Measurements from ENCODE around the gene SPOP. TPM values are rescaled to one million over a fixed set of nuclear protein-coding genes. Genes with fewer than 3 reads are reported as not detected.
A peak's percentile ranks its signal among the peaks of the same experiment; 100 is the strongest.

The SPOP gene
- total RNA-seq, 1 donor from 2014 or later = 50.1 TPM

- Mint-ChIP-seq H3K36me3 (ENCODE audit: low read depth) (no peaks in the 10 kb centered on the region), H3K4me3 (ENCODE audit: low read depth) (no peak overlapping the region), H3K9me3 (no peaks in the 10 kb centered on the region), H3K4me1 (ENCODE audit: low read depth) (peaks cover 3% of the 10 kb centered on the region), H3K27me3 (ENCODE audit: low read depth) (peaks cover 13% of the 10 kb centered on the region), H3K27ac (no peak overlapping the region)
- DNase-seq (ENCODE audit: low spot score) = no peak
- intact Hi-C loops (cut with micrococcal nuclease) = no loop called here
Measured at GRCh38 chr17:49582055-49582722, 95.7 kb downstream of the SPOP start.

DNA sequence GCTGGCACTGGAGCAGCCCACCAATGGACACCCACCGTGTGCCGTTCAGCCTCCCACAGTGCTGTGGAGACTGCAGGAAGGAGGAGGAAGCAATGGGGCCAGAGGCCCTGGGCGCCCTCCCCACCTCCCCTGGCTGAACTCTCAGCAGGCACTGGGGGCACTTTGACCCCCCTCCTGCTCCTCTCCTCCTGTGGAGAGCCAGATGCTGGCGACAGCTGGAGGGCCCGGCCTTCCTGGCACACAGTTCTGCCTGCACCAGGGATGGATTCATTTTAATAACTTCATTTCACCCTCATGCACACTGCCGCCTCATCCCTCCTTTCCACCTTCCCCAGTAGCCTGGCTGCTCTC lies 96.3 kb downstream of the SPOP start:
- H3K27ac Mint-ChIP-seq = no peak overlapping the region
- peaks cover 3% of the 10 kb centered on the region for H3K4me1 Mint-ChIP-seq (ENCODE audit: low read depth)
- H3K27me3 Mint-ChIP-seq (ENCODE audit: low read depth) = peaks cover 18% of the 10 kb centered on the region
- intact Hi-C loops (cut with micrococcal nuclease) = no loop called here
- no peak overlapping the region for H3K4me3 Mint-ChIP-seq (ENCODE audit: low read depth)
- H3K9me3 Mint-ChIP-seq = no peaks in the 10 kb centered on the region
- no peak for DNase-seq (ENCODE audit: low spot score)
- no peaks in the 10 kb centered on the region for H3K36me3 Mint-ChIP-seq (ENCODE audit: low read depth)

- DNase-seq (ENCODE audit: low spot score) = no peak
- no peak overlapping the region for H3K27ac Mint-ChIP-seq
- no peaks in the 10 kb centered on the region for H3K9me3 Mint-ChIP-seq
- intact Hi-C loops (cut with micrococcal nuclease) = no loop called here
- peaks cover 18% of the 10 kb centered on the region for H3K27me3 Mint-ChIP-seq (ENCODE audit: low read depth)
- H3K36me3 Mint-ChIP-seq (ENCODE audit: low read depth) = no peaks in the 10 kb centered on the region
- H3K4me1 Mint-ChIP-seq (ENCODE audit: low read depth) = peaks cover 3% of the 10 kb centered on the region
- no peak overlapping the region for H3K4me3 Mint-ChIP-seq (ENCODE audit: low read depth)
Measured at GRCh38 chr17:49580981-49581647, 96.8 kb downstream of the SPOP start.

GRCh38 chr17:49580055-49580721 lies 97.7 kb downstream of the SPOP start:
- intact Hi-C loops (cut with micrococcal nuclease) = no loop called here
- Mint-ChIP-seq H3K4me3 (ENCODE audit: low read depth) (no peak overlapping the region), H3K9me3 (no peaks in the 10 kb centered on the region), H3K27me3 (ENCODE audit: low read depth) (peaks cover 20% of the 10 kb centered on the region), H3K4me1 (ENCODE audit: low read depth) (peaks cover 3% of the 10 kb centered on the region), H3K27ac (no peak overlapping the region), H3K36me3 (ENCODE audit: low read depth) (no peaks in the 10 kb centered on the region)
- DNase-seq (ENCODE audit: low spot score) = no peak

DNA sequence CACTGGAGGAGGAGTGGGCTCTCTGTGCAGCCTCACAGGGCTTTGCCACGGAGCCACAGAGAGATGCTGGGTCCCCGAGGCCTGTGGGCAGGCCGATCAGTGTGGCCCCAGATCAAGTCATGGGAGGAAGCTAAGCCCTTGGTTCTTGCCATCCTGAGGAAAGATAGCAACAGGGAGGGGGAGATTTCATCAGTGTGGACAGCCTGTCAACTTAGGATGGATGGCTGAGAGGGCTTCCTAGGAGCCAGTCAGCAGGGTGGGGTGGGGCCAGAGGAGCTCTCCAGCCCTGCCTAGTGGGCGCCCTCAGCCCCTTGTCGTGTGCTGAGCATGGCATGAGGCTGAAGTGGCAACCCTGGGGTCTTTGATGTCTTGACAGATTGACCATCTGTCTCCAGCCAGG lies 98.4 kb downstream of the SPOP start:
- intact Hi-C loops (cut with micrococcal nuclease) = loop anchor here (10.0 kb wide), 1 partner anchor 65 kb away; no protein-coding TSS in a partner anchor
- H3K36me3 Mint-ChIP-seq (ENCODE audit: low read depth) = no peaks in the 10 kb centered on the region
- H3K4me1 Mint-ChIP-seq (ENCODE audit: low read depth) = peaks cover 3% of the 10 kb centered on the region
- no peak overlapping the region for H3K4me3 Mint-ChIP-seq (ENCODE audit: low read depth)
- no peaks in the 10 kb centered on the region for H3K9me3 Mint-ChIP-seq
- H3K27me3 Mint-ChIP-seq (ENCODE audit: low read depth) = peaks cover 23% of the 10 kb centered on the region
- no peak overlapping the region for H3K27ac Mint-ChIP-seq
- DNase-seq (ENCODE audit: low spot score) = no peak

DNA sequence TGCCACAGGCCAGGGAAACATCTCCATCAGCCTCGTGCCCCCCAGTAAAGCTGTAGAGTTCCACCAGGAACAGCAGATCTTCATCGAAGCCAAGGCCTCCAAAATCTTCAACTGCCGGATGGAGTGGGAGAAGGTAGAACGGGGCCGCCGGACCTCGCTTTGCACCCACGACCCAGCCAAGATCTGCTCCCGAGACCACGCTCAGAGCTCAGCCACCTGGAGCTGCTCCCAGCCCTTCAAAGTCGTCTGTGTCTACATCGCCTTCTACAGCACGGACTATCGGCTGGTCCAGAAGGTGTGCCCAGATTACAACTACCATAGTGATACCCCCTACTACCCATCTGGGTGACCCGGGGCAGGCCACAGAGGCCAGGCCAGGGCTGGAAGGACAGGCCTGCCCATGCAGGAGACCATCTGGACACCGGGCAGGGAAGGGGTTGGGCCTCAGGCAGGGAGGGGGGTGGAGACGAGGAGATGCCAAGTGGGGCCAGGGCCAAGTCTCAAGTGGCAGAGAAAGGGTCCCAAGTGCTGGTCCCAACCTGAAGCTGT lies 98.9 kb downstream of the SPOP start:
- peaks cover 3% of the 10 kb centered on the region for H3K4me1 Mint-ChIP-seq (ENCODE audit: low read depth)
- DNase-seq (ENCODE audit: low spot score) = no peak
- no peak overlapping the region for H3K4me3 Mint-ChIP-seq (ENCODE audit: low read depth)
- no peak overlapping the region for H3K27ac Mint-ChIP-seq
- H3K9me3 Mint-ChIP-seq = no peaks in the 10 kb centered on the region
- H3K36me3 Mint-ChIP-seq (ENCODE audit: low read depth) = no peaks in the 10 kb centered on the region
- intact Hi-C loops (cut with micrococcal nuclease) = loop anchor here (10.0 kb wide), 1 partner anchor 66 kb away; no protein-coding TSS in a partner anchor
- peaks cover 27% of the 10 kb centered on the region for H3K27me3 Mint-ChIP-seq (ENCODE audit: low read depth)

DNA sequence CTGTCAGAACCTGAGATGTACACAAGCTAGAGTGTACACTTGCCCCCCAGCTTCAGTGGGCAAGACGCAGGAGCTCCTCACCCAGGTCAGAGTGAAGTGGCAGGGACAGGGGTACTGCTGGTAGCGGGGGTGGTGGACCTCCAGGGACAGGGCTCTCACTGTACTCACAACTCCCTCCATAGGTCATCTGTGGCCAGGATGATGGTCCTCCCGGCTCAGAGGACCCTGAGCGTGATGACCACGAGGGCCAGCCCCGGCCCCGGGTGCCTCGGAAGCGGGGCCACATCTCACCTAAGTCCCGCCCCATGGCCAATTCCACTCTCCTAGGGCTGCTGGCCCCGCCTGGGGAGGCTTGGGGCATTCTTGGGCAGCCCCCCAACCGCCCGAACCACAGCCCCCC lies 99.5 kb downstream of the SPOP start:
- Mint-ChIP-seq H3K9me3 (no peaks in the 10 kb centered on the region), H3K27me3 (ENCODE audit: low read depth) (peaks cover 34% of the 10 kb centered on the region), H3K4me3 (ENCODE audit: low read depth) (no peak overlapping the region), H3K27ac (no peak overlapping the region), H3K4me1 (ENCODE audit: low read depth) (peaks cover 3% of the 10 kb centered on the region), H3K36me3 (ENCODE audit: low read depth) (no peaks in the 10 kb centered on the region)
- intact Hi-C loops (cut with micrococcal nuclease) = loop anchor here (10.0 kb wide), 1 partner anchor 66 kb away; no protein-coding TSS in a partner anchor
- no peak for DNase-seq (ENCODE audit: low spot score)

- DNase-seq (ENCODE audit: low spot score) = no peak
- intact Hi-C loops (cut with micrococcal nuclease) = loop anchor here (10.0 kb wide), 1 partner anchor 67 kb away; no protein-coding TSS in a partner anchor
- peaks cover 38% of the 10 kb centered on the region for H3K27me3 Mint-ChIP-seq (ENCODE audit: low read depth)
- H3K4me1 Mint-ChIP-seq (ENCODE audit: low read depth) = peaks cover 3% of the 10 kb centered on the region
- H3K27ac Mint-ChIP-seq = no peak overlapping the region
- no peaks in the 10 kb centered on the region for H3K9me3 Mint-ChIP-seq
- no peak overlapping the region for H3K4me3 Mint-ChIP-seq (ENCODE audit: low read depth)
- no peaks in the 10 kb centered on the region for H3K36me3 Mint-ChIP-seq (ENCODE audit: low read depth)
Measured at GRCh38 chr17:49577963-49578362, 99.9 kb downstream of the SPOP start.

DNA sequence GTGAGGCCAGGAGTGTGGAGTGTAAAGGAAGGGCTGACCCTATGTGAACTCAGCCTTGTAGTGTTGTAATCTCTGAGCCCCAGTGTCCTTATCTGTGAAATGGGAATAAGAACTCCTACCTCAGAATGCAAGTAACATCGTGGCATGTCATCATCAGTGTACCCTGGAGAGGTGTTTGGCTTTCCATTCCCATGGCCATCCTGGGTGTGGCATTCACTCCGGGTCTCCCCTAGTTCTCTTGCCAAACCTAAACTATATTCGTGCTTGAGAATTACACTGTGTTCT lies 100.3 kb downstream of the SPOP start:
- peaks cover 3% of the 10 kb centered on the region for H3K4me1 Mint-ChIP-seq (ENCODE audit: low read depth)
- H3K27me3 Mint-ChIP-seq (ENCODE audit: low read depth) = peaks cover 42% of the 10 kb centered on the region
- no peak overlapping the region for H3K4me3 Mint-ChIP-seq (ENCODE audit: low read depth)
- DNase-seq (ENCODE audit: low spot score) = no peak
- H3K9me3 Mint-ChIP-seq = no peaks in the 10 kb centered on the region
- intact Hi-C loops (cut with micrococcal nuclease) = loop anchor here (10.0 kb wide), 1 partner anchor 67 kb away; no protein-coding TSS in a partner anchor
- H3K36me3 Mint-ChIP-seq (ENCODE audit: low read depth) = no peaks in the 10 kb centered on the region
- H3K27ac Mint-ChIP-seq = no peak overlapping the region

DNA sequence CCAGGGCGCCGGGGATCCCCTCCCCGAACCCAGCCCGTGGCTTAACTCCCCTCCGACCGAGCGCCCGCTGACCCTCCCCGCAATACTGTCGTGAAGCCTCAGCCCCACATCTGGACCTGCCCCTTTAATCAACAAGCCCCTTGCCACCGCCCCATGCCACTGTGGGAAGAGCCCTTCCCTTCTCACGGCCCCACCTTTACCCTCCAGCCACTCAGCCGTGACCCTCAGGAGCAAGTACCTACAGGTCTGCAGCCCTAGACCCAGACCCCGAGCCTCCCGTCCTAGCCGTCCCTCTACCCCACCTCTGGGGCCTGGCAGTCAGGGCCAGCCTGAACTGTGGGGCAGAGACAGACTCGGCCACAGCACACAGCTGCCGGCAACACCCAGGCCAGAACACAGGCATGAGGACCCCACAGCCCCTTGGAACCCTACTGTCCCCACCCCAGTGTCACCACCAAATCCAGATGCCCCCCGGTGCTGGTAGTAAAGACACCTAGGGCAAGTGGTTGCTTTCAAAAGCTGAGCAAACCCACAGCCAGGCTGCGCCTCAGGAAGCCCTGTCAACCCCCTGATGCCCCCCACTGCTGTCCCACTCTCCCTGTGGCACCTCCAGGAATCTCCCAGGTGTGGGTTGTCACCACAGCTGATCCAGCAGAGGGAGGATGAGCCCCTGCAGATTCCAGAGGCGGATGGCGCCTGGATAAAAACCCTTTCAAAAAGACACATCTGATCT lies 100.8 kb downstream of the SPOP start:
- Mint-ChIP-seq H3K36me3 (ENCODE audit: low read depth) (no peaks in the 10 kb centered on the region), H3K4me3 (ENCODE audit: low read depth) (peak overlapping the region; percentile 49), H3K4me1 (ENCODE audit: low read depth) (peaks cover 4% of the 10 kb centered on the region), H3K27ac (no peak overlapping the region), H3K27me3 (ENCODE audit: low read depth) (peaks cover 44% of the 10 kb centered on the region), H3K9me3 (no peaks in the 10 kb centered on the region)
- intact Hi-C loops (cut with micrococcal nuclease) = loop anchor here (10.0 kb wide), 1 partner anchor 68 kb away; no protein-coding TSS in a partner anchor
- no peak for DNase-seq (ENCODE audit: low spot score)

GRCh38 chr17:49576088-49576916 lies 101.6 kb downstream of the SPOP start:
- intact Hi-C loops (cut with micrococcal nuclease) = loop anchor here (10.0 kb wide), 1 partner anchor 68 kb away; no protein-coding TSS in a partner anchor
- DNase-seq (ENCODE audit: low spot score) = no peak
- peaks cover 52% of the 10 kb centered on the region for H3K27me3 Mint-ChIP-seq (ENCODE audit: low read depth)
- peak overlapping the region; percentile 63 for H3K4me3 Mint-ChIP-seq (ENCODE audit: low read depth)
- no peaks in the 10 kb centered on the region for H3K36me3 Mint-ChIP-seq (ENCODE audit: low read depth)
- no peak overlapping the region for H3K27ac Mint-ChIP-seq
- peaks cover 12% of the 10 kb centered on the region for H3K4me1 Mint-ChIP-seq (ENCODE audit: low read depth)
- no peaks in the 10 kb centered on the region for H3K9me3 Mint-ChIP-seq

DNA sequence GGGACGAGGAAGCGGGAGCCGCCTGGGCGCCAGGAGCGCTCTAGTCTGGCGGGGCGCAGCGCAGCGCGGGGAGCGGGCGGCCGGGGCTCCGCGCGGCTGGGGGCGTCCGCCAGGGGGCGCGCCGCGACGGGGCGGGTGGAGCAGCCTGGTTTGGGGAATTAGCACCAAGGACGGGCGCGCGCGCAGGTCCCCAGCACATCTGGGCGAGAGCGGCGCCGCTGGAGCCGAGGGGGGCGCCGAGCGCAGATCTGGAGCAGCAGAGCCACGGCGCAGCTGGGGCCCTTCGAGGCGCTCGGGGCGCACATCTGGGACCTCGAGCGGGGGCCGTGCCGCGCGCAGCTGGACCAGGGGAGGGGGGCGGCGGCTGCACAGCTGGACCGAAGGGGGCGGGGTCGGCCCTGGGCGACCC lies 102.2 kb downstream of the SPOP start, which contains the start of gene NXPH3:
NXPH3 (plus strand) TSS at position 193 of the 409 bp plus-strand sequence. CDS start 349 bp downstream, outside the sequence.
- Mint-ChIP-seq H3K36me3 (ENCODE audit: low read depth) (no peaks in the 10 kb centered on the region), H3K4me3 (ENCODE audit: low read depth) (peak within 1 kb of the TSS; percentile 63), H3K27me3 (ENCODE audit: low read depth) (peaks cover 58% of the 10 kb centered on the region), H3K4me1 (ENCODE audit: low read depth) (peaks cover 17% of the 10 kb centered on the region), H3K27ac (no peak within 1 kb of the TSS), H3K9me3 (no peaks in the 10 kb centered on the region)
- intact Hi-C loops (cut with micrococcal nuclease) = loop anchor here (10.0 kb wide), 1 partner anchor 69 kb away; no protein-coding TSS in a partner anchor
- peak; percentile 65 for DNase-seq (ENCODE audit: low spot score)

Data from activated T-helper 2 cell treated with anti-CD3 and anti-CD28 coated beads, Interferon-gamma antibody, Interleukin-2, Interleukin-4, amounts not matched to agents 10 μg/mL and 5 μg/mL and 100 μg/mL, durations not matched to agents 14 hours and 24 hours and 36 hours (primary cell).